Measurements from ENCODE around the gene ADRA1B.

DNA sequence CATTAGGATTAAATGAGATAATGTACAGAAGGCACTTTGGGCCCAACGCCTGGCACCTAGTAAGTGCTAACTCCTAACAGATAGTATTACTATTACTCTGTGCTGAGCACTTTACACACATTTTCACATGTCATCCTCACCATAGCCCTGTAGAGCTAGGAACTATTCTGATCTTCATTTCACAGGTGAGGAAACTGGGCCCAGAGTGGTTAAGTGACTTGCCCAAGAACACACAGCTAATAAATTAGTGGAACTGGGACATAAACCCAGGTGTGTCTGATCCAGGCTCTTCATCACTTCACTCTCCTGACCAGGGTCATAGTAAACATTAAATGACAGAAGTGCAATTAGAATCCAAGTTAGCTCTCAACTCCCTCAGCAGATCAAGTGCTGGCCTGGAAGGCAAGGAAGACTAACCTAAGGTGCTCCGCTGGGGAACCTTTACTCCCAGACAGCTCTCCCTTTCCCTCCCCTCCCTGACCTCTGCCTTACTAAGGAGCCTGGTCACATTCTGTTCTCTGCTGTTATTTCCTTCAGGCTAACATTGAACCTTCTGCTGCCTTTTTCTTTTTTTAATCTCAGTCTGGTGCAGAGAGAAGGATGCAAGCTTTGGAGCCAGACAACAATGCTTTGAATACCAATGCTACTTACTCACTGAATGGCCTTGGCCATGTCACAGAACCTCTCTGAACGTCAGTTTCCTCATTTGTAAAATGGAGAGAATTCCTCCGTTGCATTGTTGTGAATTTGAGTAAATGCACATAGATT is 4.1 kb upstream of the ADRA1B start:
- TF ChIP-seq CTCF (conservative IDR thresholded peaks at IDR 0.05; ENCODE audit: low read depth, low read length), result no peak
- no peak for TF ChIP-seq EZH2 (IDR thresholded peaks at IDR 0.05; ENCODE audit: low read length, unreplicated experiment)
- no peak for TF ChIP-seq EZH2phosphoT487 (IDR thresholded peaks at IDR 0.05; ENCODE audit: borderline replicate concordance, low read length)
